CD4-positive, alpha-beta T cell treated with Interleukin-6 at 100 ng/mL for 8 hours (primary cell): ENCODE measurements around the gene ZGRF1.
"Not testable (repeated sequence)": the region's sequence is repeated elsewhere in the genome, so short reads cannot be mapped to it uniquely, and the experiment has no call there.

Experiments
- DNase-seq: peaks from one replicate; pipeline ENCODE4 v3.0.0-alpha.2; 2020; ENCODE audit warnings: mixed read lengths, low spot score

Gene ZGRF1

DNA sequence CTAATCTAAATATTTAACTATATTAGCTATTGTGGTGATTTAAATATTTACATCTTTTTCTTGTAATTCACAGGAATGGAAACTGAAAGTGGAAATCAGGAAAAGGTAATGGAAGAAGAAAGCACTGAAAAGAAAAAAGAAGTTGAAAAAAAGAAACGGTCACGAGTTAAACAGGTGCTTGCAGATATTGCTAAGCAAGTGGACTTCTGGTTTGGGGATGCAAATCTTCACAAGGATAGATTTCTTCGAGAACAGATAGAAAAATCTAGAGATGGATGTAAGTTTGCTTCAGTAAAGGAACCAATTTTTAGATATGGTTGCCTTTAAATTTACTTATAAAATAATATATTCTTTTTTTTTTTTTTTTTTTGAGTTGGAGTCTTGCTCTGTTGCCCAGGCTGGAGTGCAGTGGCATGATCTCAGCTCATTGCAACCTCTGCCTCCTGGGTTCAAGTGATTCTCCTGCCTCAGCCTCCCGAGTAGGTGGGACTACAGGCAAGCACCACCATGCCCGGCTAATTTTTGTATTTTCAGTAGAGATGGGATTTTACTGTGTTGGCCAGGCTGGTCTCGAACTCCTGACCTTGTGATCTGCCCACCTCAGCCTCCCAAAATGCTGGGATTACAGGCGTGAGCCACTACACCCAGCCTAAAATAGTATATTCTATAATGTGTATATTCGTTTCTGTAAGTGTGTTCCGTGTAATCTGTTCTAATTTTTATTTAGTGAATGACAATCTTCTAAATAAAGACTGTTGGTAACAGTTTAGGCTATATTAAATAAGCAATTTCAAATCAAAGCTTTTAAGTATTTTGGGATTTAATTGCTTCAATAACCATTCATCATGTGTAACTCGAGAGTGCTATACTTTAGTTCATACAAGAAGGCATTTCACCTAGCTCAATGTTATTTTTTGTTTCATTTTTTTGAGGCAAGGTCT lies 8.2 kb upstream of the ZGRF1 start:
- DNase-seq, result not testable (repeated sequence)

DNA sequence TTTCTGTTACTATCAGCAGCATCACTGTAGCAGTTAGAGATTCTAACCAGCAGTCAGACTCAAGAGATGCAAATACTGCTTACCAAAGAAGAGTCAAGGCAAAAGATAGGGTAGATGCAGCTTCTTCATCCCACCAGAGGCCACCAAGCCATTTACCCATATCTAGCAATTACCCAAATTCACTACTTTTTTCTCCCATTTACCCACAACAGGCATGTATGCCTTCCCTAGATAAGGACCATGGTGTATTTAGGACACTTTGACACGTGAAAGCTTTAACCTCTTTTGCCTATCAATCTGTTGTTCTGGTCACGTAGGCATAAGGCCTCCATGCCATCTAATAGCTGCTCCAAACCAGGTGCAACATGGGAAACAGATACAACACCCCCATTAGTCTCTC lies 5.8 kb upstream of the ZGRF1 start:
- no peak for DNase-seq

DNA sequence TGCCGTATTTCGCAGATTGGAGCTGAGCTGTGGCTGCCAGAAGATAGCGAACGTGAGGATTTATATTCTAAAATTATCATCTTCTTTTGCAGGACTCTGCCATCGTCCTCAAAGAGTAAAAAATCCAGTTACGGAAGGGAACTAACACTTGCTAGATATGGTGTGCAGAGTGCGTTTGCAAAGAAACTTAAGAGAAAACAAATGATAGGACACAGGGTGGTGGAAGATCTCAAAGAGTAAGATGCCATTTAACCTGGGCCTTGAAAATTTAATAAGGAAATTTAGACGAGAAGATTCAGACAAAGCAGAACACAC lies 800 bp upstream of the ZGRF1 start:
- peak; percentile 2 for DNase-seq

DNA sequence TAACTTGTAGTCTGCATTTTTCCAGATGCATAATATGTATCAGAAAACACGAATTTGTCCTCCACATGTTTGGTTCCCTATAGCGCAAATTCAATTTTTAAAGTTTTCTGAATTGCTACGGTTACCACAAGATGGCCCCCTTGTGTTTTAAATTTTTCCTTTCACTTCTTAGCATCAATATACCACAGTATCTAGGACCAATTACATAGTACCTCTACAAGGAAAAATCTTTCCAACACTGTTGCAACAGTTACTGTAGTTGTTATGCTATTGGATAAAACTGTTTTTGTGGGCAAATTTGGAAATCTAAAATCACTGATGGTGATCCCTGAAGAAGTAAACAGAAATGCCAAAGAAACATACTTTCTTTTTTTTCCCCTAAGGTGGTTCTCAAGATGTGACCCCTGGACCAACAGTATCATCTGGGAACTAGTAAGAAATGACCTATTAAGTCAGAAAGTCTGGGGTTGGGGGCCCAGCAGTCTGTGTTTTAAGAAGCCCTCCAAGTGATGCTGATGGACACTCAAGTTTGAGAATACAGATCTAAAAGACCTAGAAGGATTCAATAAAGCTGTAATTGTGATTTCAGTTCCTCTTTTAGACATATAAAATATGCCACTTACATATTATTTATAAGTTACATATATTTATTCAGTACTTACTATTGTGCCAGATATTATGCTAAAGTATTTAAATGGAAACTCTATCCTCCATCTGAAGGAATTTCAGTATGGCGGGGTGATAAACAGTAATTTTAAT lies 3.1 kb downstream of the ZGRF1 start:
- DNase-seq, result peak; percentile 17

DNA sequence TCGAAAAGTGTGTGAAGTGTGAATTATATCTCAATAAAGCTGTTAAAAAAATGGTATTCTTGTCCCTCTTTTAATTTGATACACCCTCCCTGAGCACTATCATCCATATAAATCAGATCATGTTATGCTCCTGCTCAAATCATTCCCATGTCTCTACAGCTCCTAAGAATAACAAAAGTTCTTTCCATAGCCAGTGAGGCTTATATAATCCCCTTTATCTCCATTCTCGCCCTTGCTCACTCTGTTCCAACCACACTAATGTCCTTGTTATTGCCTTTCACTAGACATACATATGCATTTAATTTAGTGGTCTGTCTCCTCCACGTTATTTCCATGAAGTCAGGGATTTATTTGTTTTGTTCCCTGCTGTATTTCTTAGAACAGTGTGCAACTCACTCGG lies 10.5 kb downstream of the ZGRF1 start:
- DNase-seq, result no peak

DNA sequence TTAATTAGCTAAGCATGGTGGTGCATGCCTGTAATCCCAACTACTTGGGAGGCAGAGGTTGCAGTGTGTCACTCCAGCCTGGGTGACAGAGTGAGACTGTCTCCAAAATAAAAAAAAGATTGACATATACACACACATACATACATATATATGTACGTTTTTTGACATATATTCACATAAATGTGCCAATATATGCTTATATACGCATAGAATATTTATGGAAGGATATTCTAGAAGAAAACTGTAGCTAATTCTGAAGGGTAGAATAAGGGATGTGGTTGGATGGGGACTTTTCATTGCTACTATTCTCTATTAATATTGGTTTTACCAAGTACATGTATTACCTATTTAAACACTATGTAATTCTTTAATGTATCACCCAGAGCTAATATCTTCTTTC lies 19.7 kb downstream of the ZGRF1 start:
- DNase-seq, result no peak

DNA sequence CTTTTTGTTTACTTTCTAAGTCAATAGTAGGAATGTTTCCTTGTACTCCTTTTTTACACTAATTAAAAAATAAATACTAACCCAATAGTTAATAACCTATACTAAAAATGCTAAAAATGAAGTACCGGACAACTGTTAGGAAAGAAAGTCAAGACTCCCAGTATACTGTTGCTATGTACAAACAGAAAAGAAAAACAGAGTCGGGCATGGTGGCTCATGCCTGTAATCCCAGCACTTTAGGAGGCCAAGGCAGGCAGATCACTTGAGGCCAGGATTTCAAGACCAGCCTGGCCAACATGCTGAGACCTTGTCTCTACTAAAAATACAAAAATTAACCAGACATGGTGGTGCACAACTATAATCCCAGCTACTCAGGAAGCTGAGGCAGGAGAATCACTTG lies 23.9 kb downstream of the ZGRF1 start:
- not testable (repeated sequence) for DNase-seq

DNA sequence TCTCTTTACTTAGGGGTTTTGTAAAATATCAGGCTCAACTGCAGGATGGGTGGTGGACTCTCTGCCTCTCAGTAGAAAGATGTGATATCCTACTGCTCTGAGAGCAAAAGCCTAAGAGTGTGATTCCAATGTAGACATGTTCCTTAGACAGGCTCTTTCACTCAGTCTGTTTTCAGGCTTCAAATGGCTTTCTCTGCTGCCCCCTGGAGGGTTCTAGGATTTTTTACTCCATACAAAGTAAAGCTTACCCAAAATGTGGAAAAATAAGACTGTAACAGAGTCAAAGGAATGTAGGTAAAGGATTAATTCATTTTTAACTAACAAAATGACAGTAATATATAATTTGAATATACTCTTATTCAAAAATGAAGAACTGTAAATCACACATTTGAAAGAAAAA lies 32.1 kb downstream of the ZGRF1 start:
- DNase-seq, result peak; percentile 38

DNA sequence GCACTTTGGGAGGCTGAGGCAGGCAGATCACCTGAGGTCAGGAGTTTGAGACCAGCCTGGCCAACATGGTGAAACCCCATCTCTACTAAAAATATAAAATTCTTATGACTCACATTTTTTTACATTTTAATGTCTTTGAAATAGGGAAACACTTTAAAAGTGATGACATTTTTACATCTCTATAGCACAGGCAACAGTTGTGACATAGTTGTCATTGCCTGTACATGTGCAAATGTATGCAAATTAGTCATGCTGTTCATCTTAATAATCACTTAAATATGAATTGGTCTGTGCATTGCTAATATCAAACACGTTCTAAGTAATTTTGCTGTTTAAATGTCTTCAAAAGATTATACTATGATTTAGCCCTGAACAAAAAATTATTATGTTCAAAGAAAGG lies 41.7 kb downstream of the ZGRF1 start:
- no peak for DNase-seq

DNA sequence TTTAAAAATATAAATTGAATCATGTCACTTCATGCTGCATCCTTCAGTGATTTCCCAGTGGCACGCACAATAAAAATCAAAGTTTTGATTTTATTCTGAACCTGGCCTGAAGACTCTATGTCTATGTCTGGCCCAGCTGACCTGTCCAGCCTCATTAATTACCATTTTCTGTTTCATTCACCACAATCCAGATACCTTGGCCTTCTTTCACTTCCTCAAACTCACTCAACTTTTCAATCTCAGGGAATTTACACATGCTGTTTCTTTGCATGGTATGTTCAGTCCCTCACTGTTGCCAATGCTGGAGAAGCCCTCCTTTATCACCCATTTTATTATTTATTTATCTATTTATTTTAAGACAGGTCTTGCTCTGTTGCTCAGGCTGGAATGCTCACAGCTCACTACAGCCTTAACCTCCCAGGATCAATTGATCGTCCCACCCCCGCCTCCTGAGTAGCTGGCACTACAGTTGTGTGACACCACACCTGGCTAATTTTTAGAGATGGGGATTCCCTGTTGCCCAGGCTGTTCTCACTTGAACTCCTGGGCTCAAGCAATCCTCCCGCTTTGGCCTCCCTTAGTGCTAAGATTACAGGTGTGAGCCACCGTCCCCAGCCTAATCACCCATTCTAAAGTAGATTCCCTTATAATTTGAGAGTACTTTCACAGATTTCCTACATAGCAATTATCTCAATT lies 43.1 kb downstream of the ZGRF1 start:
- no peak for DNase-seq

DNA sequence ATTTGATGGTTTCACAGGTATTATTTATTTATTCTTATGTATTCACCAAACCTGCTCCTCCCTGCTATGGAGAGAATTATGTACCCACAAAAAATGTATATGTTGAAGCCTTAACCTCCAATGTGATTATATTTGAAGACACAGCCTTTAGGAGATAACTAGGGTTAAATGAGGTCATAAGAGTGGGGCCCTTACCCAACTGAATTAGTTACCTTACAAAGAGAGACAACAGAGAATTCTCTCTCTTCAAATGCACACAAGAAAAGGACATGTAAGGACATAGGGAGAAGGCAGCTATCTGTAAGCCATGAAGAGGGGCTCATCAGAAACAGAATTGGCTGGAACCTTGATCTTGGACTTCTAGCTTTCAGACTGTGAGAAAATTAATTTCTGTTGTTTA lies 44.0 kb downstream of the ZGRF1 start:
- no peak for DNase-seq

DNA sequence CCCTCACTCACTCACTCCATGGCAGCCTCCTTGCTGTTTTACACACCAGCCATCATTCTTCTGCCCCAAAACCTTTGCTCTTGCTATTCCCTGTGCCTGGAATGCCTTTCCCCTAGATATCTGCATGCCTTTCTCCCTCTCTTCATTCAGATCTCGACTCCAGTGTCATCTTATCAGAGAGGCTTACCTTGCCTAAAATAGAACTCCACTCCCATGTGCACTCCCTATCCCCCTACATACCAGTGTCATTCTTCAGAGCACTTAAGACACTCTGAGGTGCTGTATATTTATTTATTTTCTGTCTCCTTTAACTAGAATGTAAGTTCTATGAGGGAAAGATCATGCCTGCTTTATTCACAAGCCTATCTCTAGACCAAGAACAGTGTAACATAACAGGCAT lies 45.1 kb downstream of the ZGRF1 start:
- DNase-seq, result no peak

DNA sequence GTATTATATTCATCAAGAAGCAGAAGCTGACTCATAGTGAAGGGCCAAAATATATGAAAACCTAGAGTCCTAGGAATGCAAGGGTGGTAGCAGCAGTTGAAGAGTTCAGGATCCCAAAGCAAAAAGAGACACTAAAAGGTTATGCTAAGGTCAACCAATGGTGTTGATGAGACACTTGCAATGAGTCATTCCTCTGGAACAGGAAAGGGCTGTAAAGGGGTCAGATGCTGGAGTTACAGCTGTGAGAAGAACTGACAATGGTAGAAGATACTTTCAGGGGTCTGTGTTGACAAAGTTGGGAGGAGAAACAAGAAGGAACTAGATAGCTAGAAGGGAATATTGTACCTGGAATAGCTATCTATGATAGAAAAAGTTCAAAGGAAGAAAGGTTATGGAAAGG lies 47.5 kb downstream of the ZGRF1 start:
- no peak for DNase-seq

DNA sequence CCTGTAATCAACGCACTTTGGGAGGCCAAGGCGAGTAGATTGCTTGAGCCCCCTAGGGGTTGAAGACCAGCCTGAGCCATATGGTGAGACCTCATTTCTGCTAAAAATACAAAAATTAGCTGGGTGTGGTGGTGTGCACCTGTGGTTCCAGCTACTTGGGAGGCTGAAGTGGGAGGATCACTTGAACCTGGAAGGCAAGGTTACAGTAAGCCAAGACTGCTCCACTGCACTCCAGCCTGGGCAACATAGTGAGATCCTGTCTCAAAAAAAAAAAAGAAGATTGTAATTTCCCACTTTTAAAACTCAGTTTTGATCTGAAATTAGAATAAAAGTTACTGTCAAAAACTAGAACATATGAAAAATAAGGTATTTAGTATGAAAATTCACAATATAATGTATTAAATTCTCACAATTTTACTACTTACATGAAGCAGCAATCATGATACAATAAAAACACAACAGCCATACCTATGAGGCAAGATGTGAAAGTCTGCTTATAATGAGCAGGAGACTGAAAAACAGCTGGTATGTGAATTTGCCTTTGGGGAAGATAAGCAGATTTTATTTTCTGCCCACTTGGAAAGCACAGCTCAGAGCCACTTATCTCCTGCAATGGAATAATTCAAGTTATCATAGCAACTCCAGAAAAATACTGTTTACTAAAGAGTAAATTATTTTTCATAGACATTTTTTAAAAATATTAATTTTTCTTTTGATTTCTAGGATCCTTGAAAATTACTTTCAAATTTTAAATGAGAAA lies 50.6 kb downstream of the ZGRF1 start:
- DNase-seq, result no peak

DNA sequence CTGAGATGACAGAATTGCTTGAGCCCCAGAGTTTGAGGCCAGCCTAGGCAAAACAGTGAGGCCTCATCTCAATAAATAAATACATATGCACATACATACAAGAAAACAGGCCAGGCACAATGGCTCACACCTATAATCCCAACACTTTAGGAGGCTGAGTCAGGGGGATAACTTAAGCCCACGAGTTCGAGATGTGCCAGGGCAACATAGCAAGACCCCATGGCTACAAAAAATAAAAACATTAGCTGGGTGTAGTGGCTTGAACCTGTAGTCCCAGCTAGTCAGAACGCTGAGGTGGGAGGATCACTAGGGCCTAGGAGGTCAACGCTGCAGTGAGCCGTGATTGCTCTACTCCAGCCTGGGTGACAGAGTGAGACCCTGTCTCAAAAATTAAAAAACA lies 69.2 kb downstream of the ZGRF1 start:
- DNase-seq, result no peak

DNA sequence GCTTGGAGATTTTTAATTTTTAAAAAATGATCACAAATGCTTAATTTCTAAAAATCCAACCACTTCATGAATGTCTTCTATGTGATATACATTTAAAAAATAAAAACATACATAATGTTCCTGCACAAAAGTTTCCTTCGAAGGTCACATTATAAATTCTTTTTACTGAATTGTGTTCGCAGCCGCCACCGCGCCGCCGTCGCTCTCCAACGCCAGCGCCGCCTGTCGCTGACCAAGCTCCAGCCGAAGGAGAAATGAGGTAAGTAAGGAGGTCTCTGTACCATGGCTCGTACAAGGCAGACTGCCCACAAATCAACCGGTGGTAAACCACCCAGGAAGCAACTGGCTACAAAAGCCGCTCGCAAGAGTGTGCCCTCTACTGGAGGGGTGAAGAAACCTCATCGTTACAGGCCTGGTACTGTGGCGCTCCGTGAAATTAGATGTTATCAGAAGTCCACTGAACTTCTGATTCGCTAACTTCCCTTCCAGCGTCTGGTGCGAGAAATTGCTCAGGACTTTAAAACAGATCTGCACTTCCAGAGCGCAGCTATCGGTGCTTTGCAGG lies 71.9 kb downstream of the ZGRF1 start:
- DNase-seq, result no peak

DNA sequence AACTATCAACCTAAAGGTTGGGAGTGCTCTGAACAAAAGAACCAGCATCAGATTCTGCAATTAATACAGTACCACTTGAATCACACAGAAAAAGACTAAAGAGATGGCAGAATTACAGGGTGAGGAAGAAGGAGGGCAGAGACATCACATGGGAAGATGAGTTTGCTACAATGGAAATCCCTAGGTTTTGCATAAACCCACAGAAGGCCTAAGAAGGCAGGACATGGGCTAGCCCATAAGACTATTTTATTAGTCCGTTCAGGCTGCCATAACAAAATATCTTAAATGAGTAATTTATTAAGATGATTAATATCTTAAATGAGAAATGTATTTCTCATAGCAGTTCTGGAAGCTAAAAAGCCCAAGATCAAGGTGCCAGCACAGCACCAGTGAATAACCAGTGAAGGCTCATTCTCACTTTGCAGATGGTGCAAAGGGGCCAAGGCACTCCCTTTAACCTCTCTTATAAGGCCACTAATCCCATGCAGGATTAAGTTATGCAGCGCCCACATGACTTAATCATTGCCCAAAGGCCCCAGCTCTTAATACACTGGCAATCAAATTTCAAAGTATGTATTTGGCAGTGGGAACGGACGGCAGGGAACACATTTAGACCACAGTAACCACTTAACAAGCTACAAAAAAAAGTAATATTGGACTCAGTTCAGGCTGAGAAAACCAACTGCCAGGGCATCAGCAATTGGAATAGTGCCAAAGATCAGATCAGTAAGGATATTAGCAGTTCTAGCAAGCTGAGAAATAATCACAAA lies 73.1 kb downstream of the ZGRF1 start:
- DNase-seq, result no peak

DNA sequence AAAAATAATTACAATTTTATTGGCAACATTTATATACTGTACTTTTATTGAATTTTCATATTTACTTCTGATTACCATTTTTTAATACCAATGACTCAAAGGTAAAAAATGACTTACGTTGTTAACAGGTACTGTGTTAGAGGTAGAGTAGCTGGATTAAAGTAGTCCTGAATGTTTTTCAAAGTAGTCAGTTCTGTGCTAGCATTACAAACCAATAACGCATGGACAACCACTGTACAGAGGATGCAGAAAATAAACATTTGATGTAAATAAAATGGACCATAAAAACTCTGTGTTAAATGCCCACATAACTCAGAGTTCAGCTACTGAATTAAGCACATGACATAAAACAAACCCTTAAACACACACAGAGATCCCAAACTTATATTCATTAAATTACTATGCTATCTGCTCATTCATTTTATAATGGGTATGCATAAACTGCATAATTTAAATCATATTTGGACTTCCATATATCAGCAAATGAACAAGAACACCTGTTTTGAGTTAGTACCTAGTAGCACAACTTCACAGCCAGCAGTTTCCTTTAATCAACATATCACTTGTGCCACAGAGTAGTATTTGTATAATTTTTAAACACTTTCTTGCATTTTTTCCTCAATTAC lies 74.3 kb downstream of the ZGRF1 start:
- no peak for DNase-seq

DNA sequence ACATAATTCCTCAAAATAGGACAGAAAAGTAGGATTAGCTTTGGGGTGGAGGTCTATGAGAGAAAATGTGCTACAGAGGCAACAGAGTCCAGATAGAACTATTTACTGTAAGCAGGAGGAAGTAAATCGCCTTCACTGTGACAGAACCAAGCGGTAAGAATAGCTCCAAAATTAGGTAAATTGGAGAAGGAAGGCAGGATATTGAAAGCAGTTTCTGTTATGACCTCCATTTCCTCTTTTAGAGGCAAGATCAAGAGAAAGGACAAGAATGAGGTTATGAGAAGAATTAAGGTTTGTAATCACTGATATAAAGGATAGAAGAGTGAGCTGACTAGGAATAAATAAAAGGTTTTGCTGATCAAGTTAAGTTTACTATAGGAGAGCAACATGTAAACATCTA lies 76.6 kb downstream of the ZGRF1 start:
- no peak for DNase-seq

DNA sequence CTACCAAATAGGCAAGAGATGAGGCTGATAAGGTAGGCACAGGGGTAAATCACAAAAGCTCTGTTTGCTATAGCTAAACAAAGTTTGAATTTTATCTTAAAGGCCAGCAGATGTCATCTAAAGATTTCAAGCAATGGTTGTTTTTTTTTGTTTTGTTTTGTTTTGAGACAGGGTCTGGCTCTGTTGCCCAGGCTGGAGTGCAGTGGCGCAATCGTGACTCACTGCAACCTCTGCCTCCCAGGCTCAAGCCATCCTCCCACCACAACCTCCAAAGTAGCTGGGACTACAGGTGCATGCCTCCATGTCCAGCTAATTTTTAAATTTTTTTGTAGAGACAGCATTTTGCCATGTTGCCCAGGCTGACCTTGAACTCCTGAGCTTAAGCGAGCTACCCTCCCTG lies 77.7 kb downstream of the ZGRF1 start:
- DNase-seq, result no peak
